GM23338 (cell line): ENCODE measurements around the gene AANAT. TPM values are rescaled to one million over a fixed set of nuclear protein-coding genes. Genes with fewer than 3 reads are reported as not detected.

ENCODE experiments used
- ATAC-seq: fragments of 200-7000 bp; cut with Tn5 transposase; 3 replicates; pipeline ENCODE4 v1.9.1; 2020
- DNase-seq: peaks from one replicate; pipeline ENCODE4 v3.0.0-alpha.2; 2015; ENCODE audit warnings: low spot score
- H2AFZ ChIP-seq: fragments of 200-600 bp; sonication (generic); 2 replicates; pipeline ENCODE4 v1.8.0; 2016; ENCODE audit warnings: antibody characterized with exemption, mild to moderate bottlenecking, moderate library complexity
- H3F3A ChIP-seq: fragments of 200-600 bp; sonication (generic); replicated peaks from 2 replicates; pipeline ENCODE4 v1.8.0; 2017; ENCODE audit warnings: antibody characterized with exemption, mixed run types, low read depth
- H3K27ac ChIP-seq: fragments of 200-600 bp; sonication (generic); 2 replicates; pipeline ENCODE4 v1.6.1; 2016; ENCODE audit warnings: low read depth
- H3K27me3 ChIP-seq: fragments of 200-600 bp; sonication (generic); 2 replicates; pipeline ENCODE4 v1.8.0; 2016; ENCODE audit warnings: mild to moderate bottlenecking, mixed run types, moderate library complexity; ENCODE audit not compliant: insufficient read depth
- H3K36me3 ChIP-seq: fragments of 200-600 bp; sonication (generic); 2 replicates; pipeline ENCODE4 v1.8.0; 2016; ENCODE audit warnings: mild to moderate bottlenecking; ENCODE audit not compliant: insufficient read depth
- H3K4me1 ChIP-seq: fragments of 200-600 bp; sonication (generic); 2 replicates; pipeline ENCODE4 v1.8.0; 2016; ENCODE audit warnings: mild to moderate bottlenecking, moderate library complexity; ENCODE audit not compliant: insufficient read depth
- H3K4me2 ChIP-seq: fragments of 200-600 bp; sonication (generic); 2 replicates; pipeline ENCODE4 v1.7.1; 2017; ENCODE audit warnings: mixed run types
- H3K4me3 ChIP-seq: fragments of 200-600 bp; sonication (generic); 2 replicates; pipeline ENCODE4 v1.6.1; 2016; ENCODE audit warnings: mixed run types
- H3K79me2 ChIP-seq: fragments of 200-600 bp; sonication (generic); replicated peaks from 2 replicates; pipeline ENCODE4 v1.8.0; 2017; ENCODE audit warnings: mild to moderate bottlenecking; ENCODE audit not compliant: insufficient read depth
- H3K9me2 ChIP-seq: fragments of 200-600 bp; sonication (generic); 2 replicates; pipeline ENCODE4 v1.8.0; 2017; ENCODE audit not compliant: insufficient read depth
- H4K20me1 ChIP-seq: fragments of 200-600 bp; sonication (generic); replicated peaks from 2 replicates; pipeline ENCODE4 v1.8.0; 2017; ENCODE audit warnings: mild to moderate bottlenecking; ENCODE audit not compliant: insufficient read depth
- H3K27ac Mint-ChIP-seq: 2 replicates; pipeline ENCODE4 v1.8.0; 2020; ENCODE audit warnings: inconsistent platforms, mild to moderate bottlenecking, moderate library complexity, mixed read lengths
- H3K27me3 Mint-ChIP-seq: 3 replicates; pipeline ENCODE4 v1.8.0; 2022; ENCODE audit warnings: low read depth, mild to moderate bottlenecking, moderate library complexity, mixed read lengths, inconsistent platforms; ENCODE audit not compliant: insufficient read depth, poor library complexity
- H3K36me3 Mint-ChIP-seq: 3 replicates; pipeline ENCODE4 v1.8.0; 2021; ENCODE audit warnings: low read depth, mild to moderate bottlenecking, inconsistent platforms, moderate library complexity, mixed read lengths
- H3K4me1 Mint-ChIP-seq: 3 replicates; pipeline ENCODE4 v1.8.0; 2020; ENCODE audit warnings: mild to moderate bottlenecking, inconsistent platforms, mixed read lengths
- H3K4me3 Mint-ChIP-seq: 3 replicates; pipeline ENCODE4 v1.8.0; 2021; ENCODE audit warnings: moderate library complexity, mild to moderate bottlenecking, inconsistent platforms, mixed read lengths
- H3K9me3 Mint-ChIP-seq: 3 replicates; pipeline ENCODE4 v1.8.0; 2020; ENCODE audit warnings: moderate library complexity, mild to moderate bottlenecking, inconsistent platforms, mixed read lengths
- CREB1 ChIP-seq: fragments of 250-450 bp; sonication (Bioruptor Pico); IDR thresholded peaks from 2 replicates; pipeline ENCODE4 v1.5.0; 2020; ENCODE audit warnings: low read depth, mild to moderate bottlenecking, moderate library complexity
- CTCF ChIP-seq, 2 experiments: fragments of 200-600 bp in 1 of 2; sonication (generic) in 1 of 2; conservative IDR thresholded peaks; 2 replicates each; pipeline versions ENCODE4 v1.5.1 to v1.6.1; 2016 to 2017; ENCODE audit warnings: antibody characterized with exemption in 2 of 2, low read depth in 2 of 2, mild to moderate bottlenecking in 2 of 2, moderate library complexity in 1 of 2
- ETS1 ChIP-seq: IDR thresholded peaks from 2 replicates; pipeline ENCODE4 v1.6.1; 2016; ENCODE audit warnings: antibody characterized with exemption
- REST ChIP-seq: IDR thresholded peaks from one replicate; pipeline ENCODE4 v1.6.1; 2018; ENCODE audit warnings: antibody characterized with exemption; ENCODE audit not compliant: unreplicated experiment
- ZNF331 ChIP-seq: fragments of 250-450 bp; sonication (Bioruptor Pico); IDR thresholded peaks from 2 replicates; pipeline ENCODE4 v1.5.0; 2020; ENCODE audit warnings: low read depth, mild to moderate bottlenecking, moderate library complexity
- ZNF462 ChIP-seq: fragments of 250-450 bp; sonication (Bioruptor Pico); IDR thresholded peaks from 2 replicates; pipeline ENCODE4 v1.5.0; 2020; ENCODE audit warnings: mild to moderate bottlenecking, moderate library complexity
- polyA plus RNA-seq: library from polyadenylated mRNA; unstranded; fragments of >200 nt; fragmentation: Nextera tagmentation; extraction: Ambion mirVana; gene quantifications from 2 replicates; pipeline ENCODE4 v1.2.1, GENCODE V29; 2016
- total RNA-seq: library from RNA; depleted of rRNA; stranded (reverse); fragments of >200 nt; shearing (Covaris generic); gene quantifications from 2 replicates; pipeline ENCODE4 v1.2.3, GENCODE V29; 2014

AANAT gene
- total and polyA plus RNA-seq, 2 experiments from 2014 or later = 0.28 to 1.0 TPM

GRCh38 chr17:76517638-76518038 lies 50.2 kb downstream of the AANAT start:
- H3K9me3 Mint-ChIP-seq = peaks cover 3% of the 10 kb centered on the region; the same call in 1 of the 3 replicates
- H3K27ac Mint-ChIP-seq = no peak overlapping the region
- Histone ChIP-seq H3F3A (no peaks in the 10 kb centered on the region), H3K4me3 (no peak overlapping the region), H4K20me1 (no peaks in the 10 kb centered on the region), H3K27me3 (no peaks in the 10 kb centered on the region), H3K79me2 (no peaks in the 10 kb centered on the region), H3K9me2 (peaks cover 2% of the 10 kb centered on the region; the same call in 1 of the 2 replicates), H3K4me2 (no peak overlapping the region), H3K4me1 (no peaks in the 10 kb centered on the region), H3K27ac (no peak overlapping the region), H3K36me3 (no peaks in the 10 kb centered on the region), H2AFZ (no peak overlapping the region)
- TF ChIP-seq CREB1 = no peak
- TF ChIP-seq REST = no peak
- no peak for TF ChIP-seq ZNF331 (CRISPR knock-in tag)
- TF ChIP-seq ETS1 = no peak
- no peak overlapping the region for H3K4me3 Mint-ChIP-seq
- H3K27me3 Mint-ChIP-seq = peaks cover 10% of the 10 kb centered on the region
- peaks cover 9% of the 10 kb centered on the region for H3K4me1 Mint-ChIP-seq
- no peak for DNase-seq
- ATAC-seq = no peak
- H3K36me3 Mint-ChIP-seq = no peaks in the 10 kb centered on the region

GRCh38 chr17:76519048-76519966 lies 51.9 kb downstream of the AANAT start:
- Mint-ChIP-seq H3K9me3 (peaks cover 3% of the 10 kb centered on the region; the same call in 1 of the 3 replicates), H3K4me1 (peaks cover 11% of the 10 kb centered on the region), H3K27me3 (peaks cover 17% of the 10 kb centered on the region), H3K4me3 (no peak overlapping the region; the same call in 2 of the 3 replicates), H3K27ac (no peak overlapping the region), H3K36me3 (no peaks in the 10 kb centered on the region)
- Histone ChIP-seq H3F3A (no peaks in the 10 kb centered on the region), H3K36me3 (no peaks in the 10 kb centered on the region), H3K9me2 (peaks cover 2% of the 10 kb centered on the region; the same call in 1 of the 2 replicates), H3K27ac (no peak overlapping the region), H2AFZ (no peak overlapping the region), H3K4me1 (no peaks in the 10 kb centered on the region), H3K4me3 (no peak overlapping the region), H4K20me1 (no peaks in the 10 kb centered on the region), H3K4me2 (no peak overlapping the region), H3K79me2 (no peaks in the 10 kb centered on the region), H3K27me3 (peaks cover 5% of the 10 kb centered on the region; the same call in 1 of the 2 replicates)
- DNase-seq (no peak), ATAC-seq (no peak)
- no peak for TF ChIP-seq ZNF331 (CRISPR knock-in tag)
- no peak for TF ChIP-seq ZNF462 (CRISPR knock-in tag)
- TF ChIP-seq CTCF (conservative IDR thresholded peaks at IDR 0.05; ENCODE audit: low read depth in 2 of 2) = no peak
